ENCODE results near the gene JAZF1.
A peak's percentile ranks its signal among the peaks of the same experiment; 100 is the strongest.

JAZF1 gene

GRCh38 chr7:28069807-28070206 is 110.8 kb downstream of the JAZF1 start:
- no peak for DNase-seq

GRCh38 chr7:28069388-28069787 is 111.2 kb downstream of the JAZF1 start:
- DNase-seq = no peak

- no peak for DNase-seq
Measured at GRCh38 chr7:28068811-28069216, 111.8 kb downstream of the JAZF1 start.

- no peak for DNase-seq
Measured at GRCh38 chr7:28067171-28067570, 113.4 kb downstream of the JAZF1 start.

- no peak for DNase-seq
Measured at GRCh38 chr7:28065721-28066285, 114.8 kb downstream of the JAZF1 start.

- DNase-seq = no peak
Measured at GRCh38 chr7:28065308-28065707, 115.3 kb downstream of the JAZF1 start.

- DNase-seq = no peak
Measured at GRCh38 chr7:28064437-28064836, 116.2 kb downstream of the JAZF1 start.

- peak; percentile 35 for DNase-seq
Measured at GRCh38 chr7:28062197-28062991, 118.2 kb downstream of the JAZF1 start.

- DNase-seq = no peak
Measured at GRCh38 chr7:28061824-28062196, 118.8 kb downstream of the JAZF1 start.

GRCh38 chr7:28060371-28060950 is 120.1 kb downstream of the JAZF1 start:
- no peak for DNase-seq

- DNase-seq = no peak
Measured at GRCh38 chr7:28055161-28055544, 125.4 kb downstream of the JAZF1 start.

GRCh38 chr7:28054531-28055160 is 125.9 kb downstream of the JAZF1 start:
- DNase-seq = no peak

- no peak for DNase-seq
Measured at GRCh38 chr7:28052933-28053332, 127.7 kb downstream of the JAZF1 start.

GRCh38 chr7:28048694-28049093 is 131.9 kb downstream of the JAZF1 start:
- DNase-seq = no peak

GRCh38 chr7:28046035-28046434 is 134.6 kb downstream of the JAZF1 start:
- DNase-seq = no peak

- DNase-seq = no peak
Measured at GRCh38 chr7:28045592-28045991, 135.0 kb downstream of the JAZF1 start.

- no peak for DNase-seq
Measured at GRCh38 chr7:28044825-28045224, 135.8 kb downstream of the JAZF1 start.

- DNase-seq = no peak
Measured at GRCh38 chr7:28042721-28043120, 137.9 kb downstream of the JAZF1 start.

- DNase-seq = no peak
Measured at GRCh38 chr7:28041508-28042314, 138.9 kb downstream of the JAZF1 start.

- DNase-seq = no peak
Measured at GRCh38 chr7:28038175-28038797, 142.3 kb downstream of the JAZF1 start.

- no peak for DNase-seq
Measured at GRCh38 chr7:28037220-28038010, 143.2 kb downstream of the JAZF1 start.

GRCh38 chr7:28036696-28037095 is 143.9 kb downstream of the JAZF1 start:
- DNase-seq = no peak
